ENCODE data around the gene WDFY1.

The WDFY1 gene

DNA sequence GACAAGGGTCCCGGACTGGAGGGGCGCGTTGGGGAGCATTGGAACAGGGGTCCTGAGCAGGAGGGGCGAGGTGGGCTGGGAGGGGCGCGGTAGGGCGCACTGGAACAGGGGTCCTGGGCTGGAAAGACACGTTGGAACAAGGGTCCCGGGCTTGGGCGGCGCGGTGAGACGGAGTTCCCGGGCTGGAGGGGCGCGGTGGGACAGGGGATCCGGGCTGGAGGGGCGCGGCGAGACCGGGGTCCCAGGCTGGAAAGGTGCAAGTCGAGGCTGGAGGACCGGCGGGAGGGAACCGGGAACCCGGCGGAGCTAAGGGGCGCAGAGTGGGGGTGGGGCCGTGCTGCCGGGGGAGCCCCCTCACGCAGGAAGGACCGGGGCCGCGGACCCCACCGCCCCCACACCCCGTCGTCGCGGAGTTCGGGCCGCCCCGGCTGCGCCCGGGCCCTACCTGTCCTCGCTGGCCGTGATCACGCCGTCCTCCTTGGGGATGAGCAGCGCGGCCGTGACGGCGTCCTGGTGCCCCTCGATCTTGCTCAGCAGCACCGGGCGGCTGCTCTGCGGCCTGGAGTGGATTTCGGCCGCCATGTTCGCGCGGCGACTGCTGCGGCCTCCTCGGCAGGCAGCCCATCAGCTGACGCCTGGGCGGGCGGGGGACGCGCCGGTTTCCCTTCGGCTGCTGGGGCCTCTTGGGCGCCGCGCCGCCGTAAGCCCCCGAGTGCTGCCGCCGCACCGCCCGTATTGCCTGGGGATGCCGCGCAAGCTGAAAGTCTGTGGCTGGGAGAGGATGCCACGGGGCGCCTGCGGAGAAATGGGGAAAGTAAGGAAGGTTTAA, at the start of gene WDFY1:
Gene WDFY1, minus strand, starts transcription at position 633 of the 829 bp plus-strand sequence. Its CDS starts 51 bp downstream, at position 582.
- peak; percentile 66 for DNase-seq (ENCODE audit: low read depth)

GRCh38 chr2:223994562-223995162, 49.5 kb upstream of the WDFY1 start:
- no peak for DNase-seq (ENCODE audit: low read depth)

GRCh38 chr2:223993634-223994232, 48.6 kb upstream of the WDFY1 start:
- DNase-seq (ENCODE audit: low read depth): no peak

GRCh38 chr2:223991611-223992010, 46.5 kb upstream of the WDFY1 start:
- no peak for DNase-seq (ENCODE audit: low read depth)

- DNase-seq (ENCODE audit: low read depth): no peak
Observed at GRCh38 chr2:223989856-223990232, 44.7 kb upstream of the WDFY1 start.

GRCh38 chr2:223989206-223989855, 44.2 kb upstream of the WDFY1 start:
- DNase-seq (ENCODE audit: low read depth): no peak

GRCh38 chr2:223981241-223981640, 36.1 kb upstream of the WDFY1 start:
- no peak for DNase-seq (ENCODE audit: low read depth)

- DNase-seq (ENCODE audit: low read depth): no peak
Observed at GRCh38 chr2:223980803-223981202, 35.7 kb upstream of the WDFY1 start.

GRCh38 chr2:223980397-223980735, 35.2 kb upstream of the WDFY1 start:
- DNase-seq (ENCODE audit: low read depth): no peak

DNA sequence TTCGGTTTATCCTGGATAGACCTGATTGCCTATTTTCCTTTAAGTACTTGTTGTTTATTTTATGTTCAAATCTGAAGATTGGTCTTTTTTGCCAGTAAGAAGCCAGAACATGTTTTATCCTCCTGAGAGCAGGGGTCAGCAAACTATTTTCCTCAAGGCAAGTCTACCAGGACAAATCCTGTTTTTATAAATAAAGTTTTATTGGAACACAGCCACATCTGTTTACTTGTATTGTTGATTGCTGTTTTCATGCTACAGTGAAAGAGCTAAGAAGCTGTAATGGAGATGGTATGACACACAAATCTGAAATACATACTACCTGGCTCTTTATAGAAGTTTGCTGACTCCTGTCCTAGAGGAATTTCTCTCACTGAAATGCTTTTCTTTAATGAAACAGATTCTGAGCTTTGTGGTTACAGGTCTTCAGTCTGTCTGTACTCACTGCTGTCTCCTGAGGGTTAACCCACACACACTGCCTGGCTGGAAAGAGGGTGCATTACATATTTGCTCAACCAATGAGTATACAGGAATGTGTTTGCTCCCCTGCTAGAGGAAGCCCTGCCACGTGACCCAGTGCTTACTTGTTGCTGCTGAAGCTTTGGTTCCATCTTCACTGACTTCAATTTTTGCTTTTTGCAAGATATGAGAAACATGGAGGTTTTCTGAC, 34.7 kb upstream of the WDFY1 start:
- DNase-seq (ENCODE audit: low read depth): no peak

GRCh38 chr2:223978451-223978850, 33.3 kb upstream of the WDFY1 start:
- no peak for DNase-seq (ENCODE audit: low read depth)

- no peak for DNase-seq (ENCODE audit: low read depth)
Observed at GRCh38 chr2:223976635-223977226, 31.6 kb upstream of the WDFY1 start.

GRCh38 chr2:223973606-223974005, 28.5 kb upstream of the WDFY1 start:
- DNase-seq (ENCODE audit: low read depth): no peak

DNA sequence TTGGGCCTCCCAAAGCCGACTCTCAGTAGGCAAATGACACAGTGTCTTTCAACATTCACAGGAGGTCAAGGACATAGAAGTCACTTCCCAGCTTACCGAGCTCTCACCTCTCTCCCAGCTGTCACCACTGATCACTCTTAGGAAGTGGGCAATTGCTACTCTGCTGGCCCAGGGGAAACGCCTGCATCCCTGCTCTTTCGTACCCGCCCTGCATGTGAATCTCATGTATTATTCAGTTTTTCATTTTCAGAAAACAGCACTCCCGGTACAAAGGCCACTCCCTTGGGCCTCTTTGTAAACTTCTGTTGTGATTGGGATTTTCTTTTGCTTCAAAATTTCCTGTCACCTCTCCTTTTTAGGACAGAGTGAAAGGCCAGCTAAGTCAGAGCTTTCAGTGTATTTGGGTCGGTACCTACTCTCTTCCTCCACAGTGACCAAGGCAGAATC, 27.5 kb upstream of the WDFY1 start:
- DNase-seq (ENCODE audit: low read depth): no peak

- DNase-seq (ENCODE audit: low read depth): no peak
Observed at GRCh38 chr2:223971731-223972130, 26.6 kb upstream of the WDFY1 start.

DNA sequence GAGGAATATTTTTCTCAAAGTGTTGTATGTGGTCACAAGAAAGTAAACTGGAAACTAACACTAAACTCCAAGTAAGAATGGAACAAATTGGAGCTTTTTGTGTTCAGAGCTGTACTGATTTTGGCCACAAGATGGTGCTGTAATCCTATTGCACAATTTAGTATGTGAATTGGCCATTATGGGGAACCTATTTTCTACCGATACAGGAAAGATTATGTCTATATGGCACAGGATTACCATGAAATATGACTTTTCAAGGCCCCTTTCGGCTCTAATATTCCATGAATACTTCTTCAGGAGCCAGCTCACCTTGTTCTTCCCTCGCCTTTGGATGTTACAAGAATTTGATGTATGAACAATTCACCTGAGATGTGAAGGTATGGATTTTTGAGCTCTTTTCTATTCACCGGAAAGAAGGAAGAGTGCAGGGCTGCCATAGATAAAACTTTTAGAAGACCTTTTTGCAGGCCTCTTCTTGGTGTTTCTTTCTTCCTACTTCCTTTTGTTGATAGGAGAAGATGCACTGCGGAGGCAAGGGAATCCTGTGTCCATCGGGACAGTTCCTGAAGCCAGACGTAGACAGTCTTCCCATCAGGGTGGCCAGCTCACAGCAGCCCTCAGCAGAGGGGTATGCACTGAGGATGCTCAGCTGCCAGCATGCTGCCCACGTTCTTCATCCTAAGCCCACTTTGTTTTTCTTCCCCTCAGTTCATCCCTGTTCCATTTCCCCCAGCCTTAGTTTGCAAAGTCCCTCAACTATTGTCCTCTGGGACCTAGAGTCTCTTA, 25.4 kb upstream of the WDFY1 start:
- DNase-seq (ENCODE audit: low read depth): no peak

GRCh38 chr2:223969856-223970255, 24.7 kb upstream of the WDFY1 start:
- DNase-seq (ENCODE audit: low read depth): no peak

DNA sequence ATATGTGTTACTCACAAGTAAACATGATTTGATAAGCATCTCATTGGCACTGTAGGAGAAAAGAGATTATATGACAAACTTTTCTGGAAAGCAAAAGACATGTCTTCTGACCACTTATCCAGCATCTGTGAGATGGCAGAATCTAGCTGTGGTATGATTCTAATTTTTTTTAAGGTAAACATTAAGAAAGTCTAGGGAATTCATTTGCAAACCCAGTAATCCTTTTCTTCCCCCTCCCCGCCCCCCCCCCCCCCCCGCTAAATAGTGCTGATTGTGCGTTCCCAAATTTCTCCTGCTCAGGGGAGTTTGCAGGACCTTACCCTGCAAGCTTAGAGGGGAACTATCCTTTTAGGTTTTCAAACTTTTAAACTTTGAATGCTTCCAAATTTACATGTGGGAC, 24.2 kb upstream of the WDFY1 start:
- DNase-seq (ENCODE audit: low read depth): no peak

DNA sequence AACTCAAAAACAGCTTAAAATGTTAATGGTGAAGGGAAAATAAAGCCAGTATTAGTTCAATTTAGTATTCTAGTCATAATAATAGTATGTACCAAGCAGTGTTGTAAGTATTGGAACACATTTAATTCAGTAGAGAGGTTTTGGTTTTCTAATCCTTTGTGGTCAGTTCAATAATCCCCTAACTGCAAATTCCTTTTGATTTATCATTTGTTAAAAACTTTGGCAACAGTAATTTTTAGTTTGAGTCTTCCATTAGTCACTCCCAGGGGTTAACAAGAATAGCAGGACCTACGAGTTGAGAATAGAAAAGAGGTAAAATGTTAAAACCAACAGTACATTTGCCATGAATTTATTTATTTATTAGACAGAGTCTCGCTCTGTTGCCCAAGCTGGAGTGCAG, 22.8 kb upstream of the WDFY1 start:
- DNase-seq (ENCODE audit: low read depth): no peak

- DNase-seq (ENCODE audit: low read depth): no peak
Observed at GRCh38 chr2:223959688-223960087, 14.6 kb upstream of the WDFY1 start.
